K562 (cell line): ENCODE data around the gene TTLL12. TPM values are rescaled to one million over a fixed set of nuclear protein-coding genes. Genes with fewer than 3 reads are reported as not detected.

ENCODE experiments used
- ATAC-seq: fragments of 200-7000 bp; cut with Tn5 transposase; 3 replicates; pipeline ENCODE4 v1.9.1; 2020; ENCODE audit warnings: moderate library complexity
- BruUV-seq: library from RNA; stranded (reverse); fragments of 400-500 nt; replicated peaks from 2 replicates; lab custom pipeline; 2021; lab: Mats Ljungman, UMichigan
- CTCF ChIA-PET: fragments of 300-600 bp; formaldehyde crosslinking; extraction: SDS; loops from one replicate; lab custom pipeline; 2021; ENCODE audit warnings: low intra/inter-chr PET ratio; lab: Yijun Ruan, JAX
- POLR2A ChIA-PET: fragments of 300-600, 350-650 bp; sonication (Branson Sonifier 250); formaldehyde crosslinking; extraction: SDS; loops from one replicate; lab custom pipeline; 2021; ENCODE audit warnings: antibody characterized with exemption, inconsistent platforms; lab: Yijun Ruan, JAX
- DNase-seq, 4 experiments: peaks; one replicate each; pipeline versions ENCODE4 v3.0.0 to v3.0.0-alpha.2; 2011 to 2018; ENCODE audit warnings: low spot score in 3 of 4, mixed read lengths in 3 of 4; ENCODE audit errors: extremely low read depth in 1 of 4
- FAIRE-seq: peaks from 2 replicates; lab custom pipeline; 2011; peaks lifted over from hg19 to GRCh38; lab: Jason Lieb, UNC
- H2AFZ ChIP-seq: 2 replicates; pipeline ENCODE4 v1.6.0; 2011; ENCODE audit warnings: low read depth, low read length, control low read depth, inconsistent platforms
- H3K27ac ChIP-seq: fragments of 200-600 bp; 3 replicates; pipeline ENCODE4 v1.8.0; 2011; ENCODE audit warnings: low read depth, mild to moderate bottlenecking, control low read depth, inconsistent platforms, low read length, moderate library complexity, mixed read lengths; ENCODE audit errors: extremely low read depth
- H3K27me3 ChIP-seq, 2 experiments: fragments of 300-600 bp in 1 of 2; 2 replicates in 1 of 2; 3 replicates in 1 of 2; pipeline versions ENCODE4 v1.6.0 to v1.8.0; 2011; ENCODE audit warnings: inconsistent platforms in 2 of 2, low read length in 2 of 2, mild to moderate bottlenecking in 1 of 2, mixed read lengths in 1 of 2, moderate library complexity in 1 of 2; ENCODE audit not compliant: control insufficient read depth in 2 of 2, insufficient read depth in 2 of 2
- H3K36me3 ChIP-seq: fragments of 300-600 bp; 3 replicates; pipeline ENCODE4 v1.8.0; 2011; ENCODE audit warnings: mild to moderate bottlenecking, low read length, inconsistent platforms; ENCODE audit not compliant: control insufficient read depth, insufficient read depth
- H3K4me1 ChIP-seq, 2 experiments: fragments of 200-600 bp in 1 of 2; replicated peaks in 1 of 2; 2 replicates in 1 of 2; 3 replicates in 1 of 2; pipeline versions ENCODE4 v1.5.1 to v1.8.0; 2011; ENCODE audit warnings: inconsistent platforms in 2 of 2, low read length in 2 of 2, mild to moderate bottlenecking in 1 of 2, mixed read lengths in 1 of 2, moderate library complexity in 1 of 2; ENCODE audit not compliant: control insufficient read depth in 2 of 2, insufficient read depth in 2 of 2
- H3K4me2 ChIP-seq: 2 replicates; pipeline ENCODE4 v1.6.1; 2011; ENCODE audit warnings: low read length, control low read depth, inconsistent platforms, mixed read lengths; ENCODE audit not compliant: insufficient read depth
- H3K4me3 ChIP-seq: fragments of 200-600 bp; sonication (generic), shearing (Covaris generic); 2 replicates; pipeline ENCODE4 v1.5.1; 2016; ENCODE audit warnings: control low read depth, inconsistent platforms
- H3K79me2 ChIP-seq: fragments of 200-600 bp; 3 replicates; pipeline ENCODE4 v1.8.0; 2011; ENCODE audit warnings: low read length, inconsistent platforms; ENCODE audit not compliant: control insufficient read depth, insufficient read depth
- H3K9ac ChIP-seq, 2 experiments: 2 replicates each; pipeline versions ENCODE4 v1.6.0 to v1.6.1; 2011; ENCODE audit warnings: low read depth in 2 of 2, low read length in 2 of 2, control low read depth in 1 of 2, inconsistent platforms in 1 of 2, mild to moderate bottlenecking in 1 of 2, mixed read lengths in 1 of 2; ENCODE audit not compliant: insufficient read depth in 1 of 2
- H3K9me1 ChIP-seq: one replicate; pipeline ENCODE4 v1.6.0; 2011; ENCODE audit warnings: inconsistent platforms, mild to moderate bottlenecking, low read length, moderate library complexity; ENCODE audit not compliant: control insufficient read depth, insufficient read depth
- H3K9me3 ChIP-seq: replicated peaks from 2 replicates; pipeline ENCODE4 v1.5.1; 2011; ENCODE audit warnings: low read depth, low read length, inconsistent platforms; ENCODE audit not compliant: control insufficient read depth, insufficient read depth
- H4K20me1 ChIP-seq: replicated peaks from 2 replicates; pipeline ENCODE4 v1.6.1; 2011; ENCODE audit warnings: low read length, inconsistent platforms, mixed read lengths; ENCODE audit not compliant: control insufficient read depth, insufficient read depth
- E2F1 ChIP-seq: sonication (generic); formaldehyde crosslinking; IDR thresholded peaks from 2 replicates; pipeline ENCODE4 v1.8.1; 2023; ENCODE audit warnings: mild to moderate bottlenecking, missing genetic modification reagents, moderate library complexity
- MXI1 ChIP-seq: IDR thresholded peaks from 2 replicates; pipeline ENCODE4 v1.6.1; 2011; ENCODE audit warnings: low read depth, mild to moderate bottlenecking, improper control_type of control experiment, low read length
- NRF1 ChIP-seq, 2 experiments: fragments of 450-650 bp; IDR thresholded peaks in 1 of 2; conservative IDR thresholded peaks in 1 of 2; 2 replicates each; pipeline ENCODE4 v1.6.1; 2014; ENCODE audit warnings: mild to moderate bottlenecking in 2 of 2
- PHB ChIP-seq: fragments of 250-450 bp; sonication (Bioruptor Pico); IDR thresholded peaks from 2 replicates; pipeline ENCODE4 v1.5.0; 2021
- PHB2 ChIP-seq: fragments of 450-650 bp; IDR thresholded peaks from 2 replicates; pipeline ENCODE4 v1.6.1; 2017; ENCODE audit warnings: low read depth
- RBM22 ChIP-seq: fragments of 200-400 bp; formaldehyde crosslinking; IDR thresholded peaks from 2 replicates; pipeline ENCODE4 v1.6.1; 2018; ENCODE audit warnings: low read length, low read depth; ENCODE audit not compliant: poor library complexity, severe bottlenecking
- RFX7 ChIP-seq: fragments of 250-450 bp; sonication (Bioruptor Pico); IDR thresholded peaks from 2 replicates; pipeline ENCODE4 v1.5.1; 2021; ENCODE audit warnings: mild to moderate bottlenecking
- SAFB ChIP-seq: fragments of 200-400 bp; formaldehyde crosslinking; IDR thresholded peaks from 2 replicates; pipeline ENCODE4 v1.6.1; 2017; ENCODE audit warnings: low read depth, low read length, borderline replicate concordance
- TBP ChIP-seq: optimal IDR thresholded peaks from 2 replicates; pipeline ENCODE3; 2011; ENCODE audit warnings: low read depth, low read length, improper control_type of control experiment
- TRIM25 ChIP-seq: fragments of 450-650 bp; IDR thresholded peaks from 2 replicates; pipeline ENCODE4 v1.7.0; 2016; ENCODE audit warnings: borderline replicate concordance
- YY1 ChIP-seq, 3 experiments: IDR thresholded peaks; 2 replicates each; pipeline ENCODE4 v1.6.1; 2011; ENCODE audit warnings: low read length in 2 of 3, mild to moderate bottlenecking in 2 of 3, moderate library complexity in 2 of 3, borderline replicate concordance in 1 of 3, control low read depth in 1 of 3, low read depth in 1 of 3; ENCODE audit not compliant: insufficient read depth in 3 of 3, insufficient replicate concordance in 2 of 3, control insufficient read depth in 1 of 3, insufficient read length in 1 of 3; ENCODE audit errors: extremely low read depth in 1 of 3
- ZNF316 ChIP-seq: fragments of 450-650 bp; IDR thresholded peaks from 2 replicates; pipeline ENCODE4 v1.6.1; 2016
- ZNF780A ChIP-seq: fragments of 250-450 bp; sonication (Bioruptor Pico); IDR thresholded peaks from 2 replicates; pipeline ENCODE4 v1.5.0; 2021; ENCODE audit warnings: mild to moderate bottlenecking
- WGBS: fragments of 100-300 bp; shearing (Covaris generic); methylation state at CpG from one replicate; pipeline ENCODE4 v1.1.6; 2016; ENCODE audit warnings: low coverage, mixed read lengths; ENCODE audit not compliant: insufficient coverage; ENCODE audit errors: missing lambda C conversion rate; 5-methylcytosine and 5-hydroxymethylcytosine counted together
- in situ Hi-C: fragments of 300-500 bp; cut with MboI; formaldehyde crosslinking; loops from 4 replicates; pipeline ENCODE4 v1.15.0; 2018; ENCODE audit warnings: inconsistent platforms, mixed read lengths
- intact Hi-C: fragments of 100-400 bp; cut with micrococcal nuclease; formaldehyde crosslinking; loops from 2 replicates; pipeline ENCODE4 v1.14.2; 2022
- polyA plus RNA-seq, 8 experiments: library from polyadenylated mRNA; depleted of rRNA in 4 of 8; stranded (reverse) in 5 of 8; unstranded in 3 of 8; fragments of >200 nt; fragmentation: Nextera tagmentation in 2 of 8; fragmentation: Illumina TruSeq in 1 of 8; extraction: Ambion mirVana in 2 of 8; extraction: Trizol in 1 of 8; gene quantifications; 2 replicates each; pipeline versions ENCODE4 v1.2.1 to v1.2.3, GENCODE V29; 2011 to 2014; ENCODE audit warnings: inconsistent platforms in 1 of 8, missing spikeins in 1 of 8
- total RNA-seq, 7 experiments: library from RNA; depleted of rRNA in 6 of 7; stranded (reverse); fragments of >200 nt in 6 of 7; fragmentation: Illumina TruSeq in 2 of 7; extraction: Trizol in 2 of 7; gene quantifications; 2 replicates each; pipeline versions ENCODE4 v1.2.1 to v1.2.3, GENCODE V29; 2011 to 2021; ENCODE audit warnings: low replicate concordance in 1 of 7
- TF ChIP-seq, protein P1 (sequence below): fragments of 250-450 bp; sonication (Bioruptor Pico); IDR thresholded peaks from 2 replicates; pipeline ENCODE4 v1.4.0; 2020; ENCODE audit warnings: borderline replicate concordance

The TTLL12 gene
- total and polyA plus RNA-seq, 9 of the 15 experiments (the other 6 are each of a cell fraction or from before 2014, with no cell fraction given), result 1.3 to 128 (median 43.0) TPM

- TF ChIP-seq ZNF780A (CRISPR knock-in tag) (no peak), MXI1 (no peak), PHB (CRISPR knock-in tag) (no peak), YY1 (IDR thresholded peaks at IDR 0.05; ENCODE audit: borderline replicate concordance in 1 of 3, control insufficient read depth in 1 of 3, extremely low read depth in 1 of 3, insufficient read depth in 3 of 3, insufficient read length in 1 of 3, insufficient replicate concordance in 2 of 3, low read depth in 1 of 3, low read length in 2 of 3) (no peak), TBP (no peak), RFX7 (CRISPR knock-in tag) (no peak), NRF1 (conservative IDR thresholded peaks at IDR 0.05 in 1 of 2, IDR thresholded peaks at IDR 0.05 in 1 of 2) (no peak), E2F1 (no peak)
- TF ChIP-seq, all 486 proteins: peak for 0
Observed at GRCh38 chr22:43213962-43214361, 27.0 kb upstream of the TTLL12 start (continued).

- Histone ChIP-seq H3K27ac (no peak overlapping the region), H3K9me1 (no peaks in the 10 kb centered on the region), H3K9ac (no peak overlapping the region; a peak in 1 of 4 replicates), H3K9me3 (no peaks in the 10 kb centered on the region), H2AFZ (peak overlapping the region; percentile 34), H3K36me3 (no peaks in the 10 kb centered on the region), H4K20me1 (no peaks in the 10 kb centered on the region), H3K4me1 (peaks cover 2 to 46% of the 10 kb centered on the region in 2 experiments; a peak in 3 of 5 replicates), H3K79me2 (no peaks in the 10 kb centered on the region), H3K4me2 (no peak overlapping the region; the same call in 1 of the 2 replicates), H3K27me3 (peaks cover 0 to 8% of the 10 kb centered on the region in 2 experiments; a peak in 3 of 5 replicates), H3K4me3 (no peak overlapping the region)
- 28% methylated on average over 5 of the region's 8 CpGs for WGBS
- TF ChIP-seq, protein P1, sequence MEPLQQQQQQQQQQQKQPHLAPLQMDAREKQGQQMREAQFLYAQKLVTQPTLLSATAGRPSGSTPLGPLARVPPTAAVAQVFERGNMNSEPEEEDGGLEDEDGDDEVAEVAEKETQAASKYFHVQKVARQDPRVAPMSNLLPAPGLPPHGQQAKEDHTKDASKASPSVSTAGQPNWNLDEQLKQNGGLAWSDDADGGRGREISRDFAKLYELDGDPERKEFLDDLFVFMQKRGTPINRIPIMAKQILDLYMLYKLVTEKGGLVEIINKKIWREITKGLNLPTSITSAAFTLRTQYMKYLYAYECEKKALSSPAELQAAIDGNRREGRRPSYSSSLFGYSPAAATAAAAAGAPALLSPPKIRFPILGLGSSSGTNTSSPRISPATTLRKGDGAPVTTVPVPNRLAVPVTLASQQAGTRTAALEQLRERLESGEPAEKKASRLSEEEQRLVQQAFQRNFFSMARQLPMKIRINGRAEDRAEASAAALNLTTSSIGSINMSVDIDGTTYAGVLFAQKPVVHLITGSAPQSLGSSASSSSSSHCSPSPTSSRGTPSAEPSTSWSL (CRISPR knock-in tag), result no peak
- TF ChIP-seq SAFB (no peak), PHB2 (no peak), TRIM25 (no peak), ZNF316 (no peak), RBM22 (no peak)
- intact Hi-C loops, result no loop called here
- DNase-seq (peak; percentile 48 to 54 (median 50)), ATAC-seq (peak; percentile 89), FAIRE-seq (no peak)
- ChIA-PET POLR2A (no interaction called here), CTCF (no interaction called here)
- in situ Hi-C loops, result no loop called here
- BruUV-seq, result no TSS peak
Observed at GRCh38 chr22:43213051-43213450, 26.1 kb upstream of the TTLL12 start.
